Fibroblast of lung (primary cell): ENCODE results near the gene CHST11. TPM values are rescaled to one million over a fixed set of nuclear protein-coding genes. Genes with fewer than 3 reads are reported as not detected.

Experiments used
- DNase-seq, 2 donors: peaks; one replicate each; pipeline versions ENCODE4 v3.0.0 to v3.0.0-alpha.2; 2010; ENCODE audit warnings: low read depth in 2 of 2
- H2AFZ ChIP-seq: 2 replicates; pipeline ENCODE4 v1.5.1; 2012; ENCODE audit warnings: low read length, control low read depth, inconsistent platforms
- H3K27ac ChIP-seq: 2 replicates; pipeline ENCODE4 v1.5.1; 2011; ENCODE audit warnings: low read length, control low read depth; ENCODE audit not compliant: insufficient read depth
- H3K27me3 ChIP-seq: 2 replicates; pipeline ENCODE4 v1.5.1; 2011; ENCODE audit warnings: mild to moderate bottlenecking, low read length; ENCODE audit not compliant: control insufficient read depth, insufficient read depth
- H3K36me3 ChIP-seq: 2 replicates; pipeline ENCODE4 v1.5.1; 2011; ENCODE audit warnings: low read length; ENCODE audit not compliant: control insufficient read depth, insufficient read depth
- H3K4me1 ChIP-seq: 2 replicates; pipeline ENCODE4 v1.5.1; 2011; ENCODE audit warnings: low read length; ENCODE audit not compliant: control insufficient read depth, insufficient read depth; ENCODE audit errors: extremely low read depth
- H3K4me2 ChIP-seq: 2 replicates; pipeline ENCODE4 v1.5.1; 2011; ENCODE audit warnings: low read length, control low read depth; ENCODE audit not compliant: insufficient read depth; ENCODE audit errors: extremely low read depth
- H3K4me3 ChIP-seq, 4 experiments: fragments of 200-600 bp in 1 of 4; sonication (generic) in 1 of 4; replicated peaks in 1 of 4; 2 replicates each; pipeline ENCODE4 v1.5.1; 2011 to 2016; ENCODE audit warnings: low read length in 4 of 4, low read depth in 3 of 4, mild to moderate bottlenecking in 3 of 4, control low read depth in 2 of 4, inconsistent platforms in 1 of 4, mixed read lengths in 1 of 4; ENCODE audit not compliant: insufficient read depth in 1 of 4; ENCODE audit errors: control extremely low read depth in 1 of 4
- H3K79me2 ChIP-seq: 2 replicates; pipeline ENCODE4 v1.5.1; 2012; ENCODE audit warnings: mild to moderate bottlenecking, low read length, inconsistent platforms; ENCODE audit not compliant: control insufficient read depth, insufficient read depth
- H3K9ac ChIP-seq: 2 replicates; pipeline ENCODE4 v1.5.1; 2011; ENCODE audit warnings: mild to moderate bottlenecking, low read length, control low read depth; ENCODE audit not compliant: insufficient read depth
- H3K9me3 ChIP-seq: 2 replicates; pipeline ENCODE4 v1.5.1; 2012; ENCODE audit warnings: low read depth, low read length; ENCODE audit not compliant: control insufficient read depth, insufficient read depth
- H4K20me1 ChIP-seq: 2 replicates; pipeline ENCODE4 v1.5.1; 2011; ENCODE audit warnings: low read length; ENCODE audit not compliant: control insufficient read depth, insufficient read depth; ENCODE audit errors: extremely low read depth
- EZH2 ChIP-seq: IDR thresholded peaks from 2 replicates; pipeline ENCODE4 v1.5.1; 2012; ENCODE audit warnings: low read length, control low read depth, mild to moderate bottlenecking; ENCODE audit errors: missing control alignments
- polyA plus RNA-seq, 2 donors: library from polyadenylated mRNA; depleted of rRNA in 1 of 2; stranded (reverse) in 1 of 2; unstranded in 1 of 2; fragments of >200 nt; gene quantifications; 2 replicates each; pipeline ENCODE4 v1.2.1, GENCODE V29; 2011 to 2012; ENCODE audit warnings: missing spikeins in 1 of 2
- total RNA-seq: library from RNA; depleted of rRNA; stranded (reverse); fragments of >200 nt; gene quantifications from 2 replicates; pipeline ENCODE4 v1.2.1, GENCODE V29; 2014
- TF ChIP-seq, protein P1 (sequence below), 2 donors: IDR thresholded peaks in 1 of 2; conservative IDR thresholded peaks in 1 of 2; 1 replicate in 1 of 2; 2 replicates in 1 of 2; pipeline ENCODE4 v1.5.1; 2011 to 2012; ENCODE audit warnings: low read length in 2 of 2, control low read depth in 1 of 2, inconsistent platforms in 1 of 2, low read depth in 1 of 2, mild to moderate bottlenecking in 1 of 2

The CHST11 gene
- total and polyA plus RNA-seq, 2 donors (not counting 1 experiment from before 2014, with no cell fraction given), result 3.5 to 9.1 TPM

DNA sequence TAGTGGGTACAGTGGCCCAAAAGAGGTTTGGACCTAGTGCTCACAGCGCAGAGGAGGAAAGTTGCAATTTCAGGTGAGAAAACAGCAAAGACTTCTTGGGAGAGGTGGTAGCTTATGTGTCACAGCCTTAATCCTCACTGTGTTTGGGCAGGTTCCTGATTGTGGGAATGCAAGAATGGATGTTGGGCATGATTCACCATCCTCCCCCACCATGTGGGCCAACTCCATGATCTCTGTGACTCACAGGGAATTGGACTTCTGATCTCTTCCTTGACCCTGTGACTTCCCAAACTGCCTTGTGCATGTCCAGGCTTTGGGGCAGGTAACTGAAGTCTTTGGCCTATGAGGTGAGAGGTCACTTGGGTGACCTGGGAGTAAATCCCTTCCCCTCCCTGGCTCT lies 1.8 kb upstream of the CHST11 start:
- no peak overlapping the region for H3K9ac ChIP-seq
- H3K27me3 ChIP-seq, result no peaks in the 10 kb centered on the region
- peaks cover 9% of the 10 kb centered on the region for H3K4me1 ChIP-seq
- no peak overlapping the region for H2AFZ ChIP-seq
- H4K20me1 ChIP-seq, result no peaks in the 10 kb centered on the region
- no peak overlapping the region for H3K4me2 ChIP-seq
- H3K27ac ChIP-seq, result no peak overlapping the region
- no peaks in the 10 kb centered on the region for H3K36me3 ChIP-seq
- TF ChIP-seq, protein P1, sequence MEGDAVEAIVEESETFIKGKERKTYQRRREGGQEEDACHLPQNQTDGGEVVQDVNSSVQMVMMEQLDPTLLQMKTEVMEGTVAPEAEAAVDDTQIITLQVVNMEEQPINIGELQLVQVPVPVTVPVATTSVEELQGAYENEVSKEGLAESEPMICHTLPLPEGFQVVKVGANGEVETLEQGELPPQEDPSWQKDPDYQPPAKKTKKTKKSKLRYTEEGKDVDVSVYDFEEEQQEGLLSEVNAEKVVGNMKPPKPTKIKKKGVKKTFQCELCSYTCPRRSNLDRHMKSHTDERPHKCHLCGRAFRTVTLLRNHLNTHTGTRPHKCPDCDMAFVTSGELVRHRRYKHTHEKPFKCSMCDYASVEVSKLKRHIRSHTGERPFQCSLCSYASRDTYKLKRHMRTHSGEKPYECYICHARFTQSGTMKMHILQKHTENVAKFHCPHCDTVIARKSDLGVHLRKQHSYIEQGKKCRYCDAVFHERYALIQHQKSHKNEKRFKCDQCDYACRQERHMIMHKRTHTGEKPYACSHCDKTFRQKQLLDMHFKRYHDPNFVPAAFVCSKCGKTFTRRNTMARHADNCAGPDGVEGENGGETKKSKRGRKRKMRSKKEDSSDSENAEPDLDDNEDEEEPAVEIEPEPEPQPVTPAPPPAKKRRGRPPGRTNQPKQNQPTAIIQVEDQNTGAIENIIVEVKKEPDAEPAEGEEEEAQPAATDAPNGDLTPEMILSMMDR (conservative IDR thresholded peaks at IDR 0.05 in 1 of 2, IDR thresholded peaks at IDR 0.05 in 1 of 2; ENCODE audit: low read depth in 1 of 2, low read length in 2 of 2), result no peak
- TF ChIP-seq EZH2, result no peak
- no peak overlapping the region for H3K4me3 ChIP-seq
- H3K9me3 ChIP-seq, result no peaks in the 10 kb centered on the region
- H3K79me2 ChIP-seq, result peaks cover 21% of the 10 kb centered on the region
- peak; percentile 30 to 84 for DNase-seq

DNA sequence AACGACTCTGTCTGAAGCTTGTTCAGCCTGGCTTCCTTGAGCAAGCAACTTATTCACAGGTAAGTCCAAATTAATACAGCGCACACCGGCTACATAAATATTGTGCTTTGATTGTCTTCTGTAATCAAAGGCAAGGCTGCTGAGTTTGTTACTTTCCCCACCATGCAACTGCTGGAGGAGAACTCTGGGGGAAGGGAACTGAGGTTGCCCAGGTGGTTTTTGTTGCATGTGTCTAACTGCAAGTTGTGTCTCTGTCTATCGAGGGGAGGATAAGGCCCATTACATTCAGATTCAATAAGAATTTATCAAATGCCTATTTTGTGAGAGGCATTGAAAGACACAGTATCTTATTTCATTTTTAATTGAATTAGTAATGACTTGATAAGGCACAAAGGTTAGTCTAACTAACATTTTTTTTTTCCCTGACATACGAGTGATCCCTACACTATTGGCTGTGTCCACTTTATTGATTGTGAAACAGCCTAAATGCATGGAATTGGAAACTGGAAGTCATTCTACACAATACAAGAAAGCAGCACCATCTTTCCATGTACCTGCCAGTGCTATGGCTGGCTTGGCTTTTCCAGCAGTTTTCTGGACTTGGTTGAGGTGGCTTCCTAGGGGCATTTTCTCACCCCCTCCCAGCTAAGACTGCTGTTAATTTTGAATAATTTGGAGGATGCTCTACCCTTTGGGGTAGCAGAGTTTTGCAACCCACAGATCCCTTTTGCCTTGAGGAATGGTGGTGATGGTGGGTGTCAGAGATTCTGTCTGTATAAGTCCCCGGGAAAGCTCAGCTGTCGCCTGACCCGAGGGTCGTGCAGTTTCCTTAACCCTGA lies 951 bp upstream of the CHST11 start:
- no peak for DNase-seq
- H3K4me1 ChIP-seq, result peaks cover 9% of the 10 kb centered on the region
- H2AFZ ChIP-seq, result peak overlapping the region; percentile 9
- H3K79me2 ChIP-seq, result peaks cover 23% of the 10 kb centered on the region
- peak overlapping the region; percentile 78 for H3K4me2 ChIP-seq
- H3K4me3 ChIP-seq, result peak overlapping the region; percentile 71 to 87 (median 84)
- H3K36me3 ChIP-seq, result no peaks in the 10 kb centered on the region
- H3K9ac ChIP-seq, result peak overlapping the region; percentile 70
- no peaks in the 10 kb centered on the region for H3K9me3 ChIP-seq
- peak overlapping the region; percentile 57 for H3K27ac ChIP-seq
- no peaks in the 10 kb centered on the region for H4K20me1 ChIP-seq
- no peaks in the 10 kb centered on the region for H3K27me3 ChIP-seq
- TF ChIP-seq EZH2, result no peak
- TF ChIP-seq, protein P1 (conservative IDR thresholded peaks at IDR 0.05 in 1 of 2, IDR thresholded peaks at IDR 0.05 in 1 of 2; ENCODE audit: low read depth in 1 of 2, low read length in 2 of 2), result no peak

DNA sequence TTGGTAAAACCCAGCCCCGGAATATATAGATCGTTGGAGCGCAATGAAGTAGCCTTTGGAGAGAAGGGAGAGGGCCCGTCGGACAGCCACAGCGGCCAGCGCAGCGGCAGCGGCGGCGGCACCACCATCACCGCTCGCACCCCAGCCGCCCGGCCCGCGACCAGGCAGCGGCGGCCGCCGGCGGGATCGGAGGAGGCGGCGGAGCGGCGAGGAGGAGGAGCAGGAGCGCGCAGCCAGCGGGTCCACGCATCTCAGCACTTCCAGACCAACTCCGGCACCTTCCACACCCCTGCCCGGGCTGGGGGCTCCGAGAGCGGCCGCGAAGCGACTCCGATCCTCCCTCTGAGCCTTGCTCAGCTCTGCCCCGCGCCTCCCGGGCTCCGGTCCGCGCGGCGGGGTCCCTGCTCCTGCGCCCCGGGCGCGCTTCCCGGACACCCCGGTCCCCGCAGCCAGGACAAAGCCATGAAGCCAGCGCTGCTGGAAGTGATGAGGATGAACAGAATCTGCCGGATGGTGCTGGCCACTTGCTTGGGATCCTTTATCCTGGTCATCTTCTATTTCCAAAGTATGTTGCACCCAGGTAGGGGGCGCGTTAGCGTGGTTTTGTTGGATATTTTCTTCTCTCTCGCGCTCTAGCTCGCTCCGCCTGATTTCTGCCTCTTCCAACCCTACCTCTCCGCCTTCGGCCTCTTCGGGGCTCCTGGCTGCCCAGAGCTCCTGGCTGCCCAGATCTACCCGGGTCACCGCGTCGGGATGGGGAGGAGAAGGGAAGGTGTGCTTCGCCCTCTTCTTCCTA lies 400 bp downstream of the CHST11 start:
- peak; percentile 76 for DNase-seq
- TF ChIP-seq EZH2, result no peak
- TF ChIP-seq, protein P1 (conservative IDR thresholded peaks at IDR 0.05 in 1 of 2, IDR thresholded peaks at IDR 0.05 in 1 of 2; ENCODE audit: low read depth in 1 of 2, low read length in 2 of 2), result peak; percentile 38 to 49
- no peaks in the 10 kb centered on the region for H3K9me3 ChIP-seq
- H3K27ac ChIP-seq, result peak overlapping the region; percentile 57
- peak overlapping the region; percentile 70 for H3K9ac ChIP-seq
- H3K4me1 ChIP-seq, result peaks cover 11% of the 10 kb centered on the region
- peaks cover 25% of the 10 kb centered on the region for H3K79me2 ChIP-seq
- H3K36me3 ChIP-seq, result no peaks in the 10 kb centered on the region
- H3K27me3 ChIP-seq, result no peaks in the 10 kb centered on the region
- H2AFZ ChIP-seq, result peak overlapping the region; percentile 42
- H4K20me1 ChIP-seq, result no peaks in the 10 kb centered on the region
- H3K4me2 ChIP-seq, result peak overlapping the region; percentile 74
- H3K4me3 ChIP-seq, result peak overlapping the region; percentile 71 to 87 (median 84)
